Dendritic cell treated with granulocyte-macrophage colony-stimulating factor and Interleukin-4, amounts not matched to agents 40 ng/mL and 50 ng/mL, for 4 days (primary cell): ENCODE measurements around the gene HS3ST5.

Experiments
- H3K27ac Mint-ChIP-seq: one replicate; pipeline ENCODE4 v1.8.0; 2022; ENCODE audit warnings: mild to moderate bottlenecking, mixed read lengths
- H3K27me3 Mint-ChIP-seq: one replicate; pipeline ENCODE4 v1.8.0; 2022; ENCODE audit warnings: mild to moderate bottlenecking, mixed read lengths
- H3K36me3 Mint-ChIP-seq: one replicate; pipeline ENCODE4 v1.8.0; 2022; ENCODE audit warnings: low read depth, mixed read lengths
- H3K4me1 Mint-ChIP-seq: one replicate; pipeline ENCODE4 v1.8.0; 2022; ENCODE audit warnings: low read depth, mixed read lengths
- H3K4me3 Mint-ChIP-seq: one replicate; pipeline ENCODE4 v1.8.0; 2022; ENCODE audit warnings: mild to moderate bottlenecking, moderate library complexity, mixed read lengths
- H3K9me3 Mint-ChIP-seq: one replicate; pipeline ENCODE4 v1.8.0; 2022; ENCODE audit warnings: mixed read lengths
- intact Hi-C: fragments of 100-400 bp; cut with micrococcal nuclease; formaldehyde crosslinking; loops from one replicate; pipeline ENCODE4 v1.15.0; 2022

Gene HS3ST5

DNA sequence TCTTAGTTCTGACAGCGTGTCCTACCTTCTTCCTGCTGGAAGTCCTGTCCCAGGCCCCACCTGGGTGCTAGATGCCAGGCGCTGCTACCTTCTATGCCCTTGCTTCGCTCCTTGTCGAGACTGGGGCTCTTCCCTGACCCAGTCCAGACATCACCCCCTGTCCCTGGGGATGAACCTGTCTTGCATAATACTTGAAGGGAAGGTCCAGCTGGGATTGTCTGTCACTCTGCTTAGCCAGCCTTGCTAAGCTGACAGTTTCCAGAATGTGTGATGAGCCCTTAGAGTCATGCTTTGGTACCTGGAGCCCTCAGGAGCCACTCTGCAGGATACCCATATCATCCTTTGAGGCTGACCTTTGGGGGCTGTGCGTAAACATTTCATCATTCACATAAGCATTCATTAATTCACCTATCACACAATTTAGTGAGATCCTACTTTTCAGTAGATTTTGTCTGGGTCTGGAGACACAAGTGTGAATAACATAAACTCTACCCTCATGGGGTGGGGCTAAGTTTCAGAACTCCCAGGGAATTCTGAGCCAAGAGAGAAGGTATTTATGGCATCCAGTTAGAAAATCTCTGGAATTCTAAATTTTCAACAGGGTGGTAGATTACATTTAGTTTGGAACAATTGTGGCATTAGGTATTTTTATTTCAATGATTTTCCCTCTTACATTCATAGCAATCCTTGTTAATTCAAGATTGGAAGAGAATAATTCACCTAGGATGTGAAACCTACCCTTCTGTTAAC, 220.7 kb downstream of the HS3ST5 start:
- intact Hi-C loops, result no loop called here
- H3K4me1 Mint-ChIP-seq, result no peaks in the 10 kb centered on the region

DNA sequence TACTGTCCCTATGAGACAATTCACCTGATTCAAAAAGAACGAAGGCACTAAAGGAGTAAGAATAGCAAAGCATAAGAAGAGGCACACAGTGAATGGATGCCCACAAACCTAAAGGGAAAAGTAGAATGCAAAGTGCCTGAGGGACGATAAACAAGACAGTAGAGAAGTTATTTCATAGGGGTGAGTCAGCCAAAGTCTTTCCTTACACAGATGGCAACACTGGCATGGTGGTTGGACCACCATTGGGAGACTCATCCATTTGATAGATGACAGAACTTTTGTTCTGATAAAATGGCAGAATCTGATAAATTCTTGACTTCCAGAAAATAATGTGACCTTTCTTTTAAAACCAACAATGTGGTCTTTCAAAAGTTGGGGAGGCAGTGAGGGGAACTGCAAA, 223.8 kb downstream of the HS3ST5 start:
- H3K27me3 Mint-ChIP-seq, result no peaks in the 10 kb centered on the region
- H3K4me3 Mint-ChIP-seq, result no peak overlapping the region
- no peaks in the 10 kb centered on the region for H3K4me1 Mint-ChIP-seq
- H3K27ac Mint-ChIP-seq, result no peak overlapping the region
- no peaks in the 10 kb centered on the region for H3K9me3 Mint-ChIP-seq
- intact Hi-C loops, result no loop called here
- H3K36me3 Mint-ChIP-seq, result no peaks in the 10 kb centered on the region

More for the DNA sequence above, 220.7 kb downstream of the HS3ST5 start:
- no peak overlapping the region for H3K4me3 Mint-ChIP-seq
- H3K27ac Mint-ChIP-seq, result no peak overlapping the region
- no peaks in the 10 kb centered on the region for H3K36me3 Mint-ChIP-seq
- no peaks in the 10 kb centered on the region for H3K27me3 Mint-ChIP-seq
- no peaks in the 10 kb centered on the region for H3K9me3 Mint-ChIP-seq

DNA sequence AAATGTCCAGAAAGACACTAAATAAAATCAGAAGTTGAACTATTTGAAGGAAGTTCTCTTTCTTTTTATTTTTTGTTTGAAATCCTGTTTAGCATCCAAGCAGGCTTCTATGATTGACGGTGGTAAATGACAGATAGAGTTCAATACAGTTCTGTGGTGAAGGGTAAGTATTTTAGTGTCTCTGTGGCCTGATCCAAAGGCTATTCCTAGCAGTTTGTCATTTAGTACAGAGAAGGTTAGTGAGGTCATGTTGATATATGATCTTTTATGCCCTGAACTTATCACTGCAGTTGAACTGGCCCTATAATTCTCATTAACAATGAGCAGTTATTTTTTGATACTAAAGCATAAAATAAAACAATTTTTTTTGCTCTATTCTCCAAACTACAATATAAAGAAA, 227.2 kb downstream of the HS3ST5 start:
- Mint-ChIP-seq H3K4me1 (no peaks in the 10 kb centered on the region), H3K4me3 (no peak overlapping the region), H3K27me3 (no peaks in the 10 kb centered on the region), H3K36me3 (no peaks in the 10 kb centered on the region), H3K27ac (no peak overlapping the region), H3K9me3 (no peaks in the 10 kb centered on the region)
- intact Hi-C loops, result no loop called here

DNA sequence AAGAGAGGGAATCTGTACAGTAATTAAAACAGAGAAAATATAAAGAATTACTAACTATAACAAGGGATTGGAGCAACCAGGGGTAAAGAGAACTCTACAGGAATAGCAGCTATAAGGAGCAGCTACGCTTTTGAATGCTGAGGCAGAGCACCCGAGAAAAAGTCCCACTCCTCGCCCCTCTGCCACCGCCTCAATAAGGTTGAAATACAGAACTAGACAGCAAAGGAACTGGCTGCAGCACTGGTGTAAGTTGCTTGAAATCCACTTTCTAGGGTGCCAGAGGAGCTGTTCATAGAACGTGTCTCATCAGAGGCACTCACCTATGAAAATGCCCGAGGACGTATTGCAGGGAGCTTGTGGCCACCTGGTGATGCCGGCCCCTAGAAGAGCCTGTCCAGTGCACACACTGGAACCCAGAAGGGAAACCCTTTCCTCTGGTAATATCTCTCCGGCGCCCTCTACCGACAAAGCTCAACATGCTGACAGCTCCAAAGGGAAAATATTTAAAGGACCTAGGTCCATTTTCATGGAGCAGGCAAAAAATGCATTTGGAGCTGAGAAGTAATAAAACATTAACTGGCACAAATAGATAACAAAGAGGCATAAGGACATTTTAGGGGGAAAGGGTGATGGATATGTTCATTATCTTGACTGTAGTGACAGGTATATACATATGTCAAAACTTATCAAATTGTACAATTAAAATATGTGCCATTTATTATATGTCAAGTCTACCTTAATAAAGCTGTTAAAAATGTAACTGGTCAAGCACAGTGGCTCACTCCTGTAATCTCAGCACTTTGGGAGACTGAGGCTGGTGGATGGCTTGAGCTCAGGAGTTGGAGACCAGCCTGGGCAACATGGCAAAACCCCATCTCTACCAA, 234.5 kb downstream of the HS3ST5 start:
- intact Hi-C loops, result no loop called here
- H3K4me3 Mint-ChIP-seq, result no peak overlapping the region
- H3K27me3 Mint-ChIP-seq, result no peaks in the 10 kb centered on the region
- H3K4me1 Mint-ChIP-seq, result no peaks in the 10 kb centered on the region
- no peaks in the 10 kb centered on the region for H3K9me3 Mint-ChIP-seq
- H3K27ac Mint-ChIP-seq, result no peak overlapping the region
- no peaks in the 10 kb centered on the region for H3K36me3 Mint-ChIP-seq

DNA sequence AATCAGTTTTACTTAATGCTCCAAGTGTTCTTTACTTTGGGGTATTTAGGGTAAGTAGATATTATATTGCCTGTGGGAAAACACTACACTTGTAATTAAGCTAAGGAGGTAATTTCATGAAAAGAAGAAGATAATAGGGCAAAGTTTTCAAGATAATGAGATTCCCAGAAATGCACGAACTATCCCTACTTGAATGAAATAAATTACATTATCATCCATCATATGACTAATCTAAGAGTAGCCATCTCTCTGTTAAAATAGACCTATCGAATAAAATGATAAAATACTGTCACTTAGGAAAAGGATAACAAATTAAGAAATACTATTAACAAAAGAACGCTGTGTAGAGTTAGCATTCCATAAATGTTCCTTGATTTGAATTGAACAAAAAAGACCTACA, 236.8 kb downstream of the HS3ST5 start:
- Mint-ChIP-seq H3K36me3 (no peaks in the 10 kb centered on the region), H3K4me1 (no peaks in the 10 kb centered on the region), H3K27me3 (no peaks in the 10 kb centered on the region), H3K27ac (no peak overlapping the region), H3K9me3 (no peaks in the 10 kb centered on the region), H3K4me3 (no peak overlapping the region)
- intact Hi-C loops, result no loop called here

DNA sequence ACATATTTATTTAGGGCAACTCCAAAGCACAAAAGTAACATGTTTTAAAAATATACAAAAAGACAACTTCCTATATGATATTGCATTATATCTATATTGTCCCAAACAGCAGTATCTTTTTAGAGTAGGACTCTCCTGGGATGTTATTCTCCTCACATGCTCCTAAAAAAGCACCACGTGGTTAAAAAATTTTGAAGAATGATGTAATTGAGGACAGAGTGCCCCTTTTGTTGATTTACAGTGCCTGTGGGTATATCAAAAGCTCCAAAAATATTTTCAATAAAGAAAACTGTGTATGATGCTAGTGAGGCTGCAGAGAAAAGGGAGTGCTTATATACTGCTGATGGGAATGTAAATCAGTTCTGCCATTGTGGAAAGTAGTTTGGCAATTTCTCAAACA, 241.6 kb downstream of the HS3ST5 start:
- H3K27me3 Mint-ChIP-seq, result no peaks in the 10 kb centered on the region
- H3K4me1 Mint-ChIP-seq, result no peaks in the 10 kb centered on the region
- H3K36me3 Mint-ChIP-seq, result no peaks in the 10 kb centered on the region
- H3K27ac Mint-ChIP-seq, result no peak overlapping the region
- intact Hi-C loops, result no loop called here
- no peaks in the 10 kb centered on the region for H3K9me3 Mint-ChIP-seq
- H3K4me3 Mint-ChIP-seq, result no peak overlapping the region

DNA sequence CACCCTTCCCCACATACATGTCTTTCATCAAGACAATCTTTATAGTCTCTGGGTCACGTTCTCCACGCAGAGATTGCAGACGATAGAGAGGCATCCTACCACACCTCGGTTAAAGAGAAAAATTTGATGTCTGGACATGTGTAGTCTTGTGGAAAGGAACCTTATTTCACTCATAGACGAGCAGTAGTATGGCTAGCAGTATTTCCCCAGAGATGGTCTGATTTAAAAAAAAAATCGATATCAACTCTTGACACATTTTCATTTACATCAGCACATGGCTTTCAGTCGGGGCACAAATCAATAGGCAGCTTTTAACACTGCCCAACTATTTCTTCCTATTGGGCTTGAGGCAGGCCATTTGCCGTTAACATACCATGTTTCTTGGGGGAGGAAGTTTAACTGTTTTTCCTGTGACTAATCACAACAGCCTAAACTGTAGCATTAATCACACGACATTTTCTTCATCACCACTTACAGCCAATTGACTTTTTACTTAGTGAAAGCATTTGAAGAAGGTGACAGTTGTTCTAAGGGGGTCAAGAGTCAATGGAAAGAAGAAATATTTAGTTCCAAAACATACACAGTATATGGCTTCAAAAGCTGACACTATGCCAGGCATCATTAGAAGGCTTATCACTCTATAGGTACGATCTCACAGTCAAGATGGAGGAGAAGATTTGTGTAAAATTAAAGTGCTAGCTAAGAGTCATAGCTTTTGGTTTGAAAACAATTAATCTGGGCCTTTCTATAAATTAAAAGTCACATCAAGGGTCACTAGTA, 242.4 kb downstream of the HS3ST5 start:
- no peaks in the 10 kb centered on the region for H3K9me3 Mint-ChIP-seq
- H3K4me1 Mint-ChIP-seq, result no peaks in the 10 kb centered on the region
- H3K4me3 Mint-ChIP-seq, result no peak overlapping the region
- intact Hi-C loops, result no loop called here
- H3K36me3 Mint-ChIP-seq, result no peaks in the 10 kb centered on the region
- H3K27ac Mint-ChIP-seq, result no peak overlapping the region
- no peaks in the 10 kb centered on the region for H3K27me3 Mint-ChIP-seq

DNA sequence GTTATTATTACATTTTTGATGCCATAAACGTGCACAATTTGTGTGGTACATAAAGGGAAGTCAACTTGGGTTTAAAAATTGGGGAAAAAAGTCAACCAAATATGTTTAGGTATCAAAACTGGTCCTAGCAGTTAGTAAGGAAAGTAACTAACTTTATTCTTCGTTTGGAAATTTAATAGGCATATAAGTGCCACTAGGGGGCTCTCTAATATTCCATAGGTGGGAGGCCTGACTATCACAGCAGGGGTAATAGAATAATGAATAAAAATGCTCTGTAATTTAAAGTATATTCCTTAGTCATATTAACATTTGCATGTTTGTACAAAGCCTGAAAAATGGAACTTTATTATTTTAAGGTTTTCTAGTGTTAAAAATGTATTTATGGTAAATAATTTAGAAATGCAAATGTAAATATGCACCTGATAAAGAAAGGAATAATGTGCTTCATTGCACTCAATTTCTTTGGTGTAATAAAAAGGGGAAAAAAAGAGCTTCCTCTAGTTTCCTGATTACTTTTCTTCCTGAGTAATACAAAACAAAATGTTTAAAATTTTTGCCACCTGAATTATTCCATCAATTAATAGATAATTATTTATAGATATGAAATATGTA, 246.2 kb downstream of the HS3ST5 start:
- no peaks in the 10 kb centered on the region for H3K9me3 Mint-ChIP-seq
- H3K36me3 Mint-ChIP-seq, result no peaks in the 10 kb centered on the region
- no peak overlapping the region for H3K27ac Mint-ChIP-seq
- intact Hi-C loops, result no loop called here
- H3K27me3 Mint-ChIP-seq, result no peaks in the 10 kb centered on the region
- H3K4me3 Mint-ChIP-seq, result no peak overlapping the region
- no peaks in the 10 kb centered on the region for H3K4me1 Mint-ChIP-seq

DNA sequence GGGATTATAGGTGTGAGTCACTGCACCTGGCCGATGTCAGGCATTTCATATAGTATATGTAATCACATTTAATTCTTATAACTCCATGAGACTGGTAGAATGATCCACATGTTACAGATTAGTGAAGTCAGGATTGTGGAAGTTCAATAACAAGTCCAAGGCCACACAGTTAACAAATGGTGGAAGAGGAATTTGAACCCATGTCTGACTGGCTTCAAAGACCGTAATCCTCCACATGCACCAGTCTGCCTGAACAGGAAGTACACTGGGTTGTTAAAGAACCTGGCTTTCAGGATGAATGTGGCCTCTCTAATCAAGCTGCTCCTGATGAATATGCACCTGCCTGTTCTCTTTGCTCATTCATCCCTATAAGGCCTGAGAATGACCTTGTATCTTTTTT, 249.9 kb downstream of the HS3ST5 start:
- no peaks in the 10 kb centered on the region for H3K4me1 Mint-ChIP-seq
- H3K36me3 Mint-ChIP-seq, result no peaks in the 10 kb centered on the region
- intact Hi-C loops, result no loop called here
- H3K27me3 Mint-ChIP-seq, result no peaks in the 10 kb centered on the region
- H3K4me3 Mint-ChIP-seq, result no peak overlapping the region
- H3K9me3 Mint-ChIP-seq, result no peaks in the 10 kb centered on the region
- no peak overlapping the region for H3K27ac Mint-ChIP-seq

DNA sequence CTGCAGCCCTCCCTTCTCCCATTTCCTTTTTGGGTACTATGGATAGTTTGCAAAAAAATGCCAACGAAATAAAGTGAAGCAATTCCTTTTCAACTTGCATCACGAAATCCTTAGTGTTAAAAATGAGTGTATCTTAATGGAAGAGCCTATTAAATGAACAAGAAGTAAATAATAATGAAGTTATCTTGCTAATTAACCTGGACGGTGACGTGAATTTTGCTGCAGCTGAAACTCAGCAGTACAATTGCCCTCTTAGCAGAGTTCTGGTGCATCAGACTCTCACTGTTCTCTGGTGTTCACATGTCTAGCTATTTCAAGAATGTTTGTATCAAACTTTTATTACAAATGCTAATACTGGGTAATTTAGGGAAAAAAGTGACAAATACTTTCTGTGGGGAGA, 252.2 kb downstream of the HS3ST5 start:
- Mint-ChIP-seq H3K27me3 (no peaks in the 10 kb centered on the region), H3K27ac (no peak overlapping the region), H3K4me1 (no peaks in the 10 kb centered on the region), H3K9me3 (no peaks in the 10 kb centered on the region), H3K36me3 (no peaks in the 10 kb centered on the region), H3K4me3 (no peak overlapping the region)
- intact Hi-C loops, result no loop called here

DNA sequence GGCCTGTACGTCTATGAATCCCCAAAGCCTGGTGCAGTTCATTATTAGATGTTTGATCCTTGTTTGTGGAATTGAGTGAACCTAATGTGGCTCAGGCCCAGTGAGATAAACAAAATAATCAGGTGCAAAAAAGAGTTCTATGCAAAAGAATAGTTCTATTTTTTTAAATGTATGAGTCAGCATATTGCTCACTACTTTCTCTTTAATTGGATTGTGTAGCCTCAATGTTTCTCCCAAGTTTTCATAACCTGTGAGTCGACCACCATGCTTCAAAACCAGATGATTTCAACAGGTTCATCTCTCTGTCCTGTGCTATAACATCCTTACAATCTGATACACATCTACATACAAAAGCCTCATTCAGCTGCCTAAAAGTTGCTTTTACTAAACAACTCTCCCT, 255.3 kb downstream of the HS3ST5 start:
- H3K9me3 Mint-ChIP-seq, result no peaks in the 10 kb centered on the region
- no peak overlapping the region for H3K4me3 Mint-ChIP-seq
- intact Hi-C loops, result no loop called here
- H3K27me3 Mint-ChIP-seq, result no peaks in the 10 kb centered on the region
- H3K27ac Mint-ChIP-seq, result no peak overlapping the region
- H3K4me1 Mint-ChIP-seq, result no peaks in the 10 kb centered on the region
- H3K36me3 Mint-ChIP-seq, result no peaks in the 10 kb centered on the region

DNA sequence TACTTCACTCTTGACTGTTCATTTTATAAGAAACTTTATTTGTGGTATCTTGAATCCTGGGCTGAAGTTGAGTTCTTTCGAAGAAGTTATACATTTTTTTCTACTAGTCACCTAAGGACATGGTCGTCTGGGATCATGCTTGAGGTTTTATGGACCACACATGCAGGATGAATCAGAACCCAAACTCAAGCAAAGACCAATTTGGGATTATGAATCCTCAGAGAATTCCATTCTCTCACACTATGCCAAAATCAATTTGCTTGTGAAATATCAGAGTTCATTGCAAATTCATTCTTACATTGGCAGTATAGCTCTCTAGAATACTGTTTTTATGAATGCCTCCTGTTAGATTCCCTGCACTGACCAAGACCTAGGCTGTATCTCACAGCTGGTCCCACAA, 257.6 kb downstream of the HS3ST5 start:
- Mint-ChIP-seq H3K9me3 (no peaks in the 10 kb centered on the region), H3K36me3 (no peaks in the 10 kb centered on the region), H3K4me1 (no peaks in the 10 kb centered on the region)

DNA sequence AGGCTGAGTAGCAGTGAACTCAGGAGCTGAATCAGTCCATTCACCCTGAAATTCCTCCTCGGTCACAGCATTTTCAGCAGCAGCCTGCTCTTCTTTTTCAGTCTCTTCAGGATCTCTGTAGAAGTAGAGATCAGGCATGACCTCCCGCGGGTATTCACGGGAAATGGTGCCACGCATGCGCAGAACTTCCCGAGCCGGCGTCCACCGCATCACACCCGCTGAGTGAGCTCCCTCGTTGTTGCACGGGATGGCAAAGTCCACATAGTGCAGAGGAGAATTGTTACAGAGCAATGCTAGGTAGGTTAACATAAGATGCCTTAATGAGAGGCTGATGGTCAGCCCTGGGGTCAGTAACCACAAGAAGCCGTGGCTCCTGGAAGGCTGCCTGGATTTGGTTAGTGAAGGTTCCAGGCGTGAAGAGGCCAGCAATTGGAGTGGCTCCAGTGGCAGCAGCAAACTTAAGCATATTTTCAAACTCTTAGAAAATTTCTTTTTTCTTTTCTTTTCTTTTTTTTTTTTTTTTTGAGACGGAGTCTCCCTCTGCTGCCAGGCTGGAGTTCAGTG, 258.4 kb downstream of the HS3ST5 start:
- Mint-ChIP-seq H3K36me3 (no peaks in the 10 kb centered on the region), H3K9me3 (no peaks in the 10 kb centered on the region), H3K4me3 (no peak overlapping the region), H3K27me3 (no peaks in the 10 kb centered on the region), H3K27ac (no peak overlapping the region), H3K4me1 (no peaks in the 10 kb centered on the region)
- intact Hi-C loops, result no loop called here

More for the DNA sequence above, 257.6 kb downstream of the HS3ST5 start:
- H3K4me3 Mint-ChIP-seq, result no peak overlapping the region
- intact Hi-C loops, result no loop called here
- H3K27me3 Mint-ChIP-seq, result no peaks in the 10 kb centered on the region
- no peak overlapping the region for H3K27ac Mint-ChIP-seq
